Stimulated activated CD4-positive, alpha-beta T cell treated with anti-CD3 and anti-CD28 coated beads, Interleukin-2, amount 100 ng/mL, for 4 hours (primary cell): ENCODE measurements around the gene SLC25A10.
A peak's percentile ranks its signal among the peaks of the same experiment; 100 is the strongest.
"Not testable (repeated sequence)": the region's sequence is repeated elsewhere in the genome, so short reads cannot be mapped to it uniquely, and the experiment has no call there.

Experiments used
- DNase-seq: peaks from one replicate; pipeline ENCODE4 v3.0.0-alpha.2; 2020; ENCODE audit warnings: low read depth

The SLC25A10 gene

GRCh38 chr17:81711814-81712467 is at the start of gene SLC25A10:
Gene SLC25A10, plus strand, starts transcription at chr17:81712284. Its CDS starts 143 bp downstream, at chr17:81712427.
- DNase-seq: peak; percentile 71

DNA sequence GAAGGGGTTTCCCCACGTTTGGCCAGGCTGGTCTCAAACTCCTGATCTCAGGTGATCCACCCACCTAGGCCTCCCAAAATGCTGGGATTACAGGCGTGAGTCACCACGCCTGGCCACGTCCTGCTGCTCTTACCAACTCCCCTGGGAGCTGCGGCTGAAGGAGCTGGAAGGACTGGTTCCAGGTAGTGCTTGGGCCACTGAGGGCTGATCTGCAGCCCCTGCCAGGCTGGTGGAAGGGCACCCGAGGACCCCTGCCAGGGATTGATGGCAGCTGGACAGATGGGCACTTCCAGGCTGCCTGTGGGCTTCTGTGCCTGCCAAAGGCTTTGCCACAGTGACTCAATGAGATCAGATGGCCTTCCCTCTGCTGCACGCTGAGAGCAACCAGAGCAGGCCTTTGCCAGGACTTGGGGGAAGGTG is 48.0 kb upstream of the SLC25A10 start:
- DNase-seq: no peak

DNA sequence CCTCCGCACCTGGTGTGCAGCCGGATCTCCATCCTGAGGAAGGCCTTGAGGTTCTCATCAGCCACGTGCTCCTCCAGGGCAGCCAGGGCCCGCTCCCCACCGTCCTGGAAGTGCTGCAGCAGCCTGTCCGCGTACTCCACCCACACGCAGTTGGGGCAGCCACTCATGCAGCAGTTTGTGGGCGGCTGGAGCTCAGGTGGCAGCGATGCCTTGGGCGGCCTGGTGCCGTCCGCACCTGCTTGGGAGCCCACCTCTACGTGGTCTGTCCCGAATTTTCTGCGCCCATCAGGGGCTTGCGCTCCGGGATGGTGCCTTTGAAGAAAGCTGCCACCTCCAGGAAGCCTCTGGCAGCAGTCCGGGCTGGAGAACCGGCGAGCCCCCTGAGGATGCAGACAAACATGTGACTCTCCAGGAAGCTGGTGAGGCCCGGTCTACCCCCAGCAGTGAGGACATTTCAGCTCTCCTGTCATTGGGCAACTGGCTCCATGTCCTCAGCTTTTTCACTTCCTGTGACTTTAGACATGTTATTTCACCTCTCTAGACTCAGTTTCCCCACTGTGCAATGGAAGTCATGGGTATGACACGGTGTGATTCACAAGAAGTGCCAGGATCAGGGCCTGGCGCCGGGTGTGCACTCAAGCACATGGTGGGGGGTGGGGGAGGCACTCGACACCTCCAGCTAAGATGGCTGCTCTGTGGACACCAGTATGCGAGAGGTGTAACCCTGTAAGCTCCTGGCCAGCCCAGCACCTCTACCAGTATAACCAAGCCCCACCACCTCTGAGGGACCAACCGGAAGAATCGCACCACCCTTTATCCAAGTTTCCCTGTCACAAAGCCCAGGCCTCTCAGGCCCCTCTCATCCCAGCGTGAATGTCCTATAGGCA is 46.6 kb upstream of the SLC25A10 start:
- DNase-seq: peak; percentile 61

- DNase-seq: no peak
Observed at GRCh38 chr17:81666092-81666341, 46.1 kb upstream of the SLC25A10 start.

DNA sequence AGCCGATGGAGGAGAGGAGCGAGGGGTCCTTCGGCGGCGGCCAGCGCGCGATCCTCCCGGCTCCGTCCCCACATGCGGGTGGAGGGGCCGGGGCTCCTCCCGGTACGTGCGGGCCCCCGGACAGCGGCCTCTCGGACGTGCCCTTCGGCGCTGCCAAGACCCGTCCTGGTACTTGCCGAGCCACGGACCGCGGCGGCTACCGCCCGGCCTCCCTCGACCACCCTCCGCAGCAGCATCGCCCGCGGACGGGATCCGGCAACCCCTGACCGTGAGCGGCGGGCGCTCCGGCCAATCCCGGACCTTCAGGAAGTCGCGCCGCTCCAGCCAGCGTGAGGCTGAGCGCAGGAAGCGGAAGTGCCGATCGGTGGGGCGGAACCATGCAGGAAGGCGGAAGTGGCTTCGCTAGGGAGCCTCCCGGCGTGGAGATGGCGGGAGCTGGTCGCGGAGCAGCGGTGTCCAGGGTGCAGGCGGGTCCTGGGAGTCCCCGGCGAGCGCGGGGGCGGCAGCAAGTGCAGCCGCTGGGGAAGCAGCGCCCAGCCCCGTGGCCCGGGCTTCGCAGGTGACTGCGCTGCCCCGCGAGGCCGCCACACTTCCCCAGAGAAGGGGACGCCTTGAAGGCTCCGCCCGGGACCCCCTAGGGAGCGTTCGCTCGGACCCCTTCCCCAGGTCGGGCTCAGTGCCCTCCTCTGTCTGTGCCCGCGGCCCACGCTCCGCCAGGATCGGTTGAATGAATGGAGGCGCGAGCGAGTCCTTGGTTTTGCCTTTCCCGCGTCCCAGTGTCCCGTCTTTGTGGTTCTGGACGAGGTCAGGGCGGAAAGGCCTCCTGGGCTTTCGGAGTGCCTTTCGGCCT is 45.5 kb upstream of the SLC25A10 start, which contains the start of the genes CCDC137 and OXLD1:
Gene CCDC137, plus strand, starts transcription at position 396 of the 850 bp plus-strand sequence. Its CDS starts 30 bp downstream, at position 426.
Gene OXLD1, minus strand, starts transcription at position 264 of the 850 bp plus-strand sequence. Its CDS starts 28 bp downstream, at position 236.
- DNase-seq: peak; percentile 86

DNA sequence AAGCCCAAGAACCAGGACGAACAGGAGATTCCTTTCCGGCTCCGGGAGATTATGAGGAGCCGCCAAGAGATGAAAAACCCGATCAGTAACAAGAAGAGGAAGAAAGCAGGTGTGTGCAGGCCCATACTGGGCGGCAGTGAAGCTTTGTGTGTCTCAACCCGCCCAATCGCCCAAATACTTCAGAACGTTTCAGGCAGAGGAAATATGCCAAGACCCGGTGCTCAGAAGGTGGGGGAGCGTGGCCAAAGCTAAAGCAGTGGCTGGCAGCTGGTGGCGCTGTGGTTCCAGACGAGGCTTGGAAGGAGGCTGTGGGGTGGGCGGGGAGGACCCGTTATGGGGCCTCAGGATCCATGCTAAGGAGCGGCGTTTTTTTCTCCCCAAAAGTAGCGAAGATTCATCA is 44.3 kb upstream of the SLC25A10 start:
- DNase-seq: no peak

DNA sequence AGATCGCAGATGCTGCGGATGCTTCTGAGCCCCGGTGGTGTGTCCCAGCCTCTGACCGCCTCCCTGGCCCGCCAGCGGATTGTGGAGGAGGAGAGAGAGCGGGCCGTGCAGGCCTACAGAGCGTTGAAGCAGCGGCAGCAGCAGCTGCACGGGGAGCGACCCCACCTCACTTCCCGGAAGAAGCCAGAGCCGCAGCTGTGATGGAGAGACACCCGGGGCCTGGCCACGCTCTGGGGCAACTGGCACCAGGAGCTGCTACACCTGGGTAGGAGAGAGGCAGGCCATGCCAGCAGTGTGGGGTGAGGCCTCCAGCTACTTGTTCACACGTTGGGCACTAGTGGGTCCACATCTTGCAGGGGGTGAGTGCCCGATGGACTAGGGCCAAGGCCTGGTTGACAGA is 39.6 kb upstream of the SLC25A10 start:
- DNase-seq: no peak

DNA sequence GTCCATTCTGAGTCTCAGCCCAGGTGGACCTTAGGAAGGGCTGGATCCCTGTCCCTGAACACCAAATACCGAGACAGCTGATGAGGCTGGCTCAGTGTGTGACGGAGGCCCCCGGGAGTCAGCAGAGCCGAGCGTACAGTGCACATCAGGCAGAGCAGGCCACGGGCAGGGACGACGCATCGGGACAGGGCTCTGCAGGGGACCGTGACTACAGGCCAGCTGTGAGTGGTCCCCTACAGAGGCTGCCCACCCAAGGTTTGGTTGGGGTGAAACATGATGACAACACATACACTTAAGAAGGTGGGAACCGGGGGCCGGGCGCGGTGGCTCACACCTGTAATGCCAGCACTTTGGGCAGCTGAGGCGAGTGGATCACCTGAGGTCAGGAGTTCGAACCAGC is 39.1 kb upstream of the SLC25A10 start:
- DNase-seq: no peak

DNA sequence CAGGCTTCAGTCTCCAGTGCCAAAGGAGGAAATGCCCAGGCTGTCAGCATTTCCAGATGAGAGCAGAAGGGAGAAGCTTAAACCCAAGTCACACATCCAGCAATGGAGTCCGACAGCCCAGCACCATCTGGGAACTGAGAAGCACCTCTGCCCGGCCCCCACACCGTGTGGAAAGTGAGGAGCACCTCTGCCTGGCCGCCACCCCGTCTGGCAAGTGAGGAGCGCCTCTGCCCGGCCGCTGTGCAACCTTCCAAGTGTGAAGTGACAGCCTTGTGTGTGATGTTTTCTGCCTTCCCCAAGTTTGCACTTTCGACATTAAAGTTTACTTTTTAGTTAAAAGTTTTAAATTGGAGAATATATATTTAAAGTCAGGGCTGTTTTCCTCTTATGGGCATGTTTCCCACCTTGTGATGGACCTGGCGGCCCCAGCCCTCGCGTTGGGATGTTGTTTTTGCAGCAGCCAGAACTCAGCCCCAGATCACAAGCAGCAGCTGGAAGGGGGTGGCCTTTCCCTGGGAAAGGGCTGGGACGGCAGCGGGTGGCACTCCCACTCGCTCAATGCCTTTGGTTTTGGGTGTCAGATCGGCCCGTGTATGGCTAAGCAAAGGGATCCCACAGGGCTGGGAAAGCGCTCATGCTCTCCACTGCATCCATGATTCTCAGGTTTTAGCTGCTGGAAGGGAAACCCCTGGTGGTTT is 38.4 kb upstream of the SLC25A10 start:
- no peak for DNase-seq

- not testable (repeated sequence) for DNase-seq
Observed at GRCh38 chr17:81675515-81676221, 36.4 kb upstream of the SLC25A10 start.

DNA sequence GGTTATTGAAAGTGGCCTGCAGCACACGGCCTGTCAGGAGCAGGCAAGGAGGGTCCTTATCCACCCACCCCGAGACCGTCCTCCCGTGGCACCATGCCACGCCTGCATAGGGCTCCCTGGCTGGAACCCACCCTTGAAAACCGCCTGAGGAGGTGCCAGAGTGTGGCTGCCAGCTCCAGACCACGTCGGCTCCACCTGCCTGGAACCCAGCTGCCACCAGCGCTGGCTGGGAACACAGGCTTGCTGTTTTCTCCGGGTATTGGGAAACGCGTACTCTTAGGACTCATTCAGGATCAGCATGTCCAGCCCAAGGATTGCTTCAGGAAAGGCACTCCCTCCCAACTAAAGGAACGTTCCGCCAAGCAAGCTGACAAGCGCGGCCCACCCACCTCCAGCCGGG is 35.2 kb upstream of the SLC25A10 start:
- DNase-seq: no peak

- no peak for DNase-seq
Observed at GRCh38 chr17:81680150-81680549, 31.9 kb upstream of the SLC25A10 start.

- no peak for DNase-seq
Observed at GRCh38 chr17:81681672-81682071, 30.4 kb upstream of the SLC25A10 start.

GRCh38 chr17:81682565-81683207 is 29.4 kb upstream of the SLC25A10 start:
- no peak for DNase-seq

- DNase-seq: no peak
Observed at GRCh38 chr17:81683208-81683583, 28.9 kb upstream of the SLC25A10 start.

DNA sequence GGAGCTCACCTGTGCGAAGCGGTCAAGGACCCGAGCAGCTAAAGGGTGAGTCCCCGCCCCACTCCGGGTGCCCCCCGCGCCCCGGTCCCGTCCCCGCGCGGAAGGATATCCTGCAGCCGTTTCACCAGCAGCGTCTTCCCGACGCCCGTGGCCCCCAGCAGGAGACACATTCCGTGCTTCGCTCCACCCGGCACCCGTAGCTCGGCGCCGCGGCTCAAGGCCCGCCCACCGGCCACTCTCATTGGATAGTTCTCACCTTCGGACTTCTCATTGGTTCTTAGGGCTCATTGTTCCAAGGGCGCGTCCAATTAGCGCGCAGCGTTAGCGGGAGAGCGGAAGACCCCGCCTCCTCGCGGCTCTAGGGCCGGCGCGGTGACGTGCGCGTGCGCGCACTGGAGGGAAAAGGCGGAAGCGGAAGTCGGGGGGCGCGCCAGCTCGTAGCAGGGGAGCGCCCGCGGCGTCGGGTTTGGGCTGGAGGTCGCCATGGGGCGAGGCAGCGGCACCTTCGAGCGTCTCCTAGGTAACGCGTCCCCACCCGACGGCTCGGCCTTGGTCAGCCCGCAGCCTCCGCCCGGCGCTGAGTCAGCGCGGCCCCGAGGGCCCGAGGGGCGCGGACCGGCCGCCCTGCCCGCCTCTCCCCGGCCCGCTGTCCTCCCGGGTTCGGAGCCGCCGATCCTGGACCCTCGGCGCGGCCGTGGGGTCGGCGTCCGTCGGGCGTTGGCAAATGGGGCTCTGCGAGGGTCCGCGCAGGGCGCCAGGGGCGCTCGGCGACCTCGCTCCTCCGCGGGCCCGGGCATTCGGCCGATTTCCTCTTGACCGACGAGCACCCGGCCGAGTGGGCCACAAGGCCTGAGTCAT is 28.3 kb upstream of the SLC25A10 start, which contains the start of the genes ARL16 and HGS:
Gene ARL16, minus strand, starts transcription at position 214 of the 858 bp plus-strand sequence. Its CDS starts 44 bp downstream, at position 170.
Gene HGS, plus strand, starts transcription at position 428 of the 858 bp plus-strand sequence. Its CDS starts 56 bp downstream, at position 484.
- DNase-seq: peak; percentile 96

DNA sequence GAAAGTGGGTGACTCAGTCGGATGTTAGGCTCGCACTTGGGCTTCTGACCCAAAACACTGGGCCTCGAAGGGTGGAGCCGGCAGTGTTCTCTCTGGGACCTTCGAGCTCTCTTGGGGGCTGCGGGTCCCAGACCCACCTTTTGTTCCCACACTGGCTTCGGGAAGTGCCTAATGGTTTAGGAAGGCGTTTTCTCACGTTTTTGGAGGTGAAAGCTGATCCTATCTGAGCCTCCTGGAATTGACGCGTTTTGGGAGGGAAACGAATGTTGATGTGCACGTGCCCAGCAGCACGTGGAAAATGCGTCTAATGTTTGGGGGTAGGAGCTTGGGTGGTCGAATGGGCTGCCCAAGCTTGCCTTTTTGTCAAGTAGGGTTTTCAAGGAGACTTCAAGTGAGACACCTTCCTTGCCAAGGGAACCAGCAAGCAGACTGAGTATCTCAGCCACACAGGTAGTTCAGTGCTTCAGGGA is 27.6 kb upstream of the SLC25A10 start:
- no peak for DNase-seq

- DNase-seq: peak; percentile 49
Observed at GRCh38 chr17:81685108-81685507, 27.0 kb upstream of the SLC25A10 start.

- no peak for DNase-seq
Observed at GRCh38 chr17:81686614-81687013, 25.5 kb upstream of the SLC25A10 start.
